A673 (cell line): ENCODE results near the gene U2SURP.

ENCODE experiments used
- CTCF ChIP-seq: fragments of 300-800, 200-600 bp; sonication (generic); conservative IDR thresholded peaks from 2 replicates; pipeline ENCODE4 v1.5.1; 2017; ENCODE audit warnings: low read depth, mild to moderate bottlenecking, antibody characterized with exemption, low read length, moderate library complexity, mixed read lengths
- EZH2 ChIP-seq: fragments of 200-600 bp; sonication (generic); IDR thresholded peaks from 2 replicates; pipeline ENCODE4 v1.6.1; 2017; ENCODE audit warnings: borderline replicate concordance, low read depth, mild to moderate bottlenecking, mixed read lengths, antibody characterized with exemption, low read length; ENCODE audit not compliant: poor library complexity, severe bottlenecking

- TF ChIP-seq CTCF, result no peak
- no peak for TF ChIP-seq EZH2
These were observed 83.7 kb downstream of the U2SURP start for GRCh38 chr3:143084856-143085731.
